Measurements from ENCODE around the gene REPS2. TPM values are rescaled to one million over a fixed set of nuclear protein-coding genes. Genes with fewer than 3 reads are reported as not detected.

REPS2 gene
- total RNA-seq, 4 donors from 2014 or later: 18.2 to 68.4 (median 20.2) TPM

GRCh38 chrX:17009856-17010625 is 63.6 kb downstream of the REPS2 start:
- no peak for TF ChIP-seq POLR2A (IDR thresholded peaks at IDR 0.05)
- no peak for TF ChIP-seq CTCF (IDR thresholded peaks at IDR 0.05)
- H3K36me3 ChIP-seq: no peaks in the 10 kb centered on the region
- intact Hi-C loops (cut with DNase I; ENCODE audit: low total_unique reads): no loop called here
- no peak overlapping the region for H3K27ac ChIP-seq
- H3K27me3 ChIP-seq: no peaks in the 10 kb centered on the region
- H3K4me1 ChIP-seq: no peaks in the 10 kb centered on the region
- no peak for DNase-seq
- no peak overlapping the region for H3K4me3 ChIP-seq
- H3K9me3 ChIP-seq: no peaks in the 10 kb centered on the region

- H3K4me3 ChIP-seq: no peak overlapping the region
- intact Hi-C loops (cut with DNase I; ENCODE audit: low total_unique reads): no loop called here
These were observed 66.0 kb downstream of the REPS2 start for GRCh38 chrX:17012465-17012864.

GRCh38 chrX:17014216-17014615 is 67.8 kb downstream of the REPS2 start:
- DNase-seq: no peak
- H3K9me3 ChIP-seq: no peaks in the 10 kb centered on the region
- intact Hi-C loops (cut with DNase I; ENCODE audit: low total_unique reads): no loop called here
- no peak overlapping the region for H3K4me3 ChIP-seq
- H3K4me1 ChIP-seq: no peaks in the 10 kb centered on the region
- no peak for TF ChIP-seq POLR2A (IDR thresholded peaks at IDR 0.05)
- TF ChIP-seq CTCF (IDR thresholded peaks at IDR 0.05): no peak
- H3K36me3 ChIP-seq: no peaks in the 10 kb centered on the region
- no peak overlapping the region for H3K27ac ChIP-seq
- H3K27me3 ChIP-seq: no peaks in the 10 kb centered on the region

More at GRCh38 chrX:17012465-17012864, 66.0 kb downstream of the REPS2 start:
- TF ChIP-seq CTCF (IDR thresholded peaks at IDR 0.05) (no peak), POLR2A (IDR thresholded peaks at IDR 0.05) (no peak)
- no peaks in the 10 kb centered on the region for H3K27me3 ChIP-seq
- no peak for DNase-seq
- no peaks in the 10 kb centered on the region for H3K9me3 ChIP-seq
- no peaks in the 10 kb centered on the region for H3K36me3 ChIP-seq
- no peak overlapping the region for H3K27ac ChIP-seq
- no peaks in the 10 kb centered on the region for H3K4me1 ChIP-seq

GRCh38 chrX:17017134-17017533 is 70.7 kb downstream of the REPS2 start:
- H3K27me3 ChIP-seq: no peaks in the 10 kb centered on the region
- no peak overlapping the region for H3K27ac ChIP-seq
- intact Hi-C loops (cut with DNase I; ENCODE audit: low total_unique reads): no loop called here
- TF ChIP-seq CTCF (IDR thresholded peaks at IDR 0.05) (no peak), POLR2A (IDR thresholded peaks at IDR 0.05) (no peak)
- no peak overlapping the region for H3K4me3 ChIP-seq
- no peak for DNase-seq
- no peaks in the 10 kb centered on the region for H3K9me3 ChIP-seq
- no peaks in the 10 kb centered on the region for H3K36me3 ChIP-seq
- H3K4me1 ChIP-seq: no peaks in the 10 kb centered on the region

- Histone ChIP-seq H3K9me3 (no peaks in the 10 kb centered on the region), H3K4me1 (no peaks in the 10 kb centered on the region), H3K27me3 (no peaks in the 10 kb centered on the region), H3K36me3 (no peaks in the 10 kb centered on the region), H3K4me3 (no peak overlapping the region), H3K27ac (no peak overlapping the region)
- DNase-seq: no peak
- intact Hi-C loops (cut with DNase I; ENCODE audit: low total_unique reads): no loop called here
- no peak for TF ChIP-seq CTCF (IDR thresholded peaks at IDR 0.05)
- no peak for TF ChIP-seq POLR2A (IDR thresholded peaks at IDR 0.05)
These were observed 73.9 kb downstream of the REPS2 start for GRCh38 chrX:17020356-17020755.
